Measurements from ENCODE around the gene TEX44. TPM values are rescaled to one million over a fixed set of nuclear protein-coding genes. Genes with fewer than 3 reads are reported as not detected.

TEX44 gene
- total and polyA plus RNA-seq, 2 of the 13 experiments (the other 11 are each of a cell fraction or from before 2014, with no cell fraction given): not detected

- TF ChIP-seq ZNF589 (CRISPR knock-in tag; conservative IDR thresholded peaks at IDR 0.05) (no peak), RCOR2 (CRISPR knock-in tag; IDR thresholded peaks at IDR 0.05) (0 out of 2 replicates have a peak, but pooled peaks have one; percentile 55), ZSCAN20 (CRISPR knock-in tag; IDR thresholded peaks at IDR 0.05; ENCODE audit: borderline replicate concordance) (no peak), HIVEP1 (CRISPR knock-in tag; IDR thresholded peaks at IDR 0.05) (peak; percentile 49; the same call in 1 of the 2 replicates), EED (CRISPR knock-in tag; IDR thresholded peaks at IDR 0.05) (no peak), PITX1 (CRISPR knock-in tag; IDR thresholded peaks at IDR 0.05) (peak; percentile 53; the same call in 1 of the 2 replicates), MZF1 (CRISPR knock-in tag; IDR thresholded peaks at IDR 0.05; ENCODE audit: borderline replicate concordance) (no peak), SETDB1 (CRISPR knock-in tag; IDR thresholded peaks at IDR 0.05; ENCODE audit: borderline replicate concordance) (no peak), FOXP1 (IDR thresholded peaks at IDR 0.05) (no peak), FOXP1 (CRISPR knock-in tag; IDR thresholded peaks at IDR 0.05) (no peak), SKIL (CRISPR knock-in tag; IDR thresholded peaks at IDR 0.05; ENCODE audit: borderline replicate concordance) (no peak), CENPX (CRISPR knock-in tag; IDR thresholded peaks at IDR 0.05) (no peak), KDM1A (CRISPR knock-in tag; IDR thresholded peaks at IDR 0.05) (peak; percentile 80), IRF9 (CRISPR knock-in tag; IDR thresholded peaks at IDR 0.05; ENCODE audit: borderline replicate concordance) (no peak; the same call in 1 of the 2 replicates), LBX2 (CRISPR knock-in tag; IDR thresholded peaks at IDR 0.05; ENCODE audit: borderline replicate concordance) (no peak; the same call in 1 of the 2 replicates), BCL6 (CRISPR knock-in tag; IDR thresholded peaks at IDR 0.05) (no peak), TBX2 (CRISPR knock-in tag; IDR thresholded peaks at IDR 0.05; ENCODE audit: borderline replicate concordance) (peak; percentile 16; the same call in 1 of the 2 replicates), ZNF550 (CRISPR knock-in tag; IDR thresholded peaks at IDR 0.05; ENCODE audit: borderline replicate concordance) (peak; percentile 85; the same call in 1 of the 2 replicates), SNAPC5 (CRISPR knock-in tag; IDR thresholded peaks at IDR 0.05; ENCODE audit: borderline replicate concordance) (no peak), ZNF703 (CRISPR knock-in tag; IDR thresholded peaks at IDR 0.05; ENCODE audit: borderline replicate concordance) (no peak), ETV6 (CRISPR knock-in tag; conservative IDR thresholded peaks at IDR 0.05) (no peak)
These were observed 19.4 kb downstream of the TEX44 start (continued) for GRCh38 chr2:231612109-231612455.
